IMR-90 (cell line): Measurements from ENCODE around the gene PRDM15. TPM values are rescaled to one million over a fixed set of nuclear protein-coding genes. Genes with fewer than 3 reads are reported as not detected.

ENCODE experiments used
- ATAC-seq: fragments of 200-7000 bp; cut with Tn5 transposase; 2 replicates; pipeline ENCODE4 v1.9.1; 2020; ENCODE audit warnings: low read depth, mild to moderate bottlenecking, moderate library complexity
- BruUV-seq: library from RNA; stranded (reverse); fragments of 400-500 nt; replicated peaks from 2 replicates; lab custom pipeline; 2021; lab: Mats Ljungman, UMichigan
- CTCF ChIA-PET: fragments of 300-600 bp; formaldehyde crosslinking; extraction: SDS; loops from one replicate; lab custom pipeline; 2021; ENCODE audit warnings: antibody characterized with exemption; lab: Yijun Ruan, JAX
- POLR2A ChIA-PET: fragments of 300-600 bp; sonication (Branson Sonifier 250); formaldehyde crosslinking; loops from one replicate; lab custom pipeline; 2022; ENCODE audit warnings: antibody characterized with exemption; ENCODE audit not compliant: unreplicated experiment; lab: Charles Lee
- DNase-seq: peaks from one replicate; pipeline ENCODE4 v3.0.0; 2013
- H2AFZ ChIP-seq: replicated peaks from 2 replicates; pipeline ENCODE3; 2013; ENCODE audit warnings: low read length, mild to moderate bottlenecking; ENCODE audit not compliant: poor library complexity
- H2AK5ac ChIP-seq: 2 replicates; pipeline ENCODE4 v1.6.1; 2013; ENCODE audit warnings: low read depth, low read length, inconsistent platforms
- H2AK9ac ChIP-seq: replicated peaks from 2 replicates; pipeline ENCODE3; 2013; ENCODE audit warnings: mild to moderate bottlenecking, low read depth, low read length, moderate library complexity; ENCODE audit not compliant: poor library complexity
- H2BK120ac ChIP-seq: 2 replicates; pipeline ENCODE4 v1.6.1; 2013; ENCODE audit warnings: low read depth, low read length, inconsistent platforms
- H2BK15ac ChIP-seq: 3 replicates; pipeline ENCODE4 v1.6.1; 2013; ENCODE audit warnings: low read depth, low read length, inconsistent platforms
- H2BK20ac ChIP-seq: 2 replicates; pipeline ENCODE4 v1.6.1; 2013; ENCODE audit warnings: low read depth, mild to moderate bottlenecking, inconsistent platforms, low read length, moderate library complexity
- H2BK5ac ChIP-seq: 2 replicates; pipeline ENCODE4 v1.6.1; 2013; ENCODE audit warnings: mild to moderate bottlenecking, low read depth, low read length, inconsistent platforms; ENCODE audit not compliant: poor library complexity, severe bottlenecking
- H3K14ac ChIP-seq: replicated peaks from 2 replicates; pipeline ENCODE4 v1.6.1; 2013; ENCODE audit warnings: low read depth, low read length, inconsistent platforms
- H3K18ac ChIP-seq: 2 replicates; pipeline ENCODE4 v1.6.1; 2013; ENCODE audit warnings: low read depth, low read length, control low read depth
- H3K23ac ChIP-seq: 2 replicates; pipeline ENCODE4 v1.6.1; 2013; ENCODE audit warnings: low read depth, low read length, inconsistent platforms
- H3K27ac ChIP-seq: 2 replicates; pipeline ENCODE4 v1.5.1; 2013; ENCODE audit warnings: mild to moderate bottlenecking, control low read depth, low read length; ENCODE audit not compliant: insufficient read depth
- H3K27me3 ChIP-seq: 2 replicates; pipeline ENCODE4 v1.6.1; 2013; ENCODE audit warnings: low read length; ENCODE audit not compliant: control insufficient read depth, insufficient read depth
- H3K36me3 ChIP-seq: 2 replicates; pipeline ENCODE4 v1.6.1; 2013; ENCODE audit warnings: low read length, mixed read lengths; ENCODE audit not compliant: control insufficient read depth, insufficient read depth
- H3K4ac ChIP-seq: 2 replicates; pipeline ENCODE4 v1.6.1; 2013; ENCODE audit warnings: low read depth, low read length, inconsistent platforms
- H3K4me1 ChIP-seq: 2 replicates; pipeline ENCODE4 v1.6.1; 2013; ENCODE audit warnings: low read length, mixed read lengths; ENCODE audit not compliant: control insufficient read depth, insufficient read depth
- H3K4me2 ChIP-seq: 2 replicates; pipeline ENCODE4 v1.6.1; 2013; ENCODE audit warnings: low read depth, mild to moderate bottlenecking, control low read depth, low read length, moderate library complexity
- H3K4me3 ChIP-seq: 2 replicates; pipeline ENCODE4 v1.5.1; 2013; ENCODE audit warnings: low read depth, mild to moderate bottlenecking, control low read depth, low read length, moderate library complexity; ENCODE audit not compliant: insufficient read depth
- H3K56ac ChIP-seq: 2 replicates; pipeline ENCODE4 v1.6.1; 2013; ENCODE audit warnings: low read length, inconsistent platforms; ENCODE audit not compliant: insufficient read depth; ENCODE audit errors: extremely low read depth
- H3K79me1 ChIP-seq, 2 experiments: 2 replicates each; pipeline ENCODE4 v1.6.1; 2013; ENCODE audit warnings: low read length in 2 of 2, inconsistent platforms in 1 of 2, low read depth in 1 of 2
- H3K9ac ChIP-seq: 2 replicates; pipeline ENCODE4 v1.6.1; 2013; ENCODE audit warnings: low read depth, low read length, control low read depth
- H3K9me1 ChIP-seq: 2 replicates; pipeline ENCODE4 v1.6.1; 2013; ENCODE audit warnings: low read length, inconsistent platforms; ENCODE audit not compliant: insufficient read depth
- H3K9me3 ChIP-seq: 2 replicates; pipeline ENCODE4 v1.6.1; 2013; ENCODE audit warnings: low read length; ENCODE audit not compliant: control insufficient read depth, insufficient read depth
- H4K20me1 ChIP-seq: 2 replicates; pipeline ENCODE4 v1.6.1; 2013; ENCODE audit warnings: low read length, inconsistent platforms; ENCODE audit not compliant: insufficient read depth
- H4K5ac ChIP-seq: 2 replicates; pipeline ENCODE4 v1.6.1; 2013; ENCODE audit warnings: mild to moderate bottlenecking, low read depth, low read length, control low read depth
- H4K8ac ChIP-seq, 2 experiments: 2 replicates each; pipeline ENCODE4 v1.6.1; 2013; ENCODE audit warnings: low read depth in 2 of 2, low read length in 2 of 2, control low read depth in 1 of 2, inconsistent platforms in 1 of 2
- H4K91ac ChIP-seq: 2 replicates; pipeline ENCODE4 v1.6.1; 2013; ENCODE audit warnings: low read depth, low read length, inconsistent platforms; ENCODE audit not compliant: insufficient read depth
- BHLHE40 ChIP-seq: fragments of 150-350 bp; IDR thresholded peaks from 2 replicates; pipeline ENCODE4 v1.6.1; 2016; ENCODE audit warnings: mild to moderate bottlenecking, low read depth, low read length
- CTCF ChIP-seq: conservative IDR thresholded peaks from 2 replicates; pipeline ENCODE4 v1.5.1; 2012; ENCODE audit warnings: mild to moderate bottlenecking, low read depth, low read length, improper control_type of control experiment
- RAD21 ChIP-seq: IDR thresholded peaks from 2 replicates; pipeline ENCODE4 v1.6.1; 2012; ENCODE audit warnings: low read length, improper control_type of control experiment
- RCOR1 ChIP-seq: IDR thresholded peaks from 2 replicates; pipeline ENCODE4 v1.6.1; 2012; ENCODE audit warnings: mild to moderate bottlenecking, low read length, improper control_type of control experiment; ENCODE audit not compliant: insufficient replicate concordance
- RFX5 ChIP-seq: IDR thresholded peaks from 2 replicates; pipeline ENCODE4 v1.8.0; 2012; ENCODE audit warnings: low read depth, mild to moderate bottlenecking, low read length, moderate library complexity
- SMC3 ChIP-seq: fragments of 150-350 bp; IDR thresholded peaks from 2 replicates; pipeline ENCODE4 v1.6.1; 2016; ENCODE audit warnings: low read depth, mild to moderate bottlenecking, antibody characterized with exemption, low read length, moderate library complexity
- WGBS, 2 experiments: methylation state at CpG; one replicate each; pipeline versions ENCODE4 v1.1.5 to v1.1.7; 2013; ENCODE audit warnings: missing lambda C conversion rate in 2 of 2; ENCODE audit not compliant: insufficient read length in 1 of 2; ENCODE audit errors: extremely low coverage in 2 of 2; 5-methylcytosine and 5-hydroxymethylcytosine counted together
- dilution Hi-C: fragments of 300-500 bp; cut with HindIII; formaldehyde crosslinking; loops from one replicate; pipeline ENCODE4 v1.14.3; 2018; ENCODE audit warnings: low sequenced_read_pairs; ENCODE audit not compliant: unreplicated experiment
- in situ Hi-C: fragments of 300-500 bp; cut with MboI; formaldehyde crosslinking; loops from 3 replicates; pipeline ENCODE4 v1.14.3; 2019; ENCODE audit warnings: low sequenced_read_pairs, inconsistent platforms, mixed read lengths
- intact Hi-C: fragments of 100-400 bp; cut with micrococcal nuclease; formaldehyde crosslinking; loops from 2 replicates; pipeline ENCODE4 v1.10.0; 2022
- polyA plus RNA-seq, 3 experiments: library from polyadenylated mRNA; depleted of rRNA; stranded (reverse); fragments of >200 nt; gene quantifications; 2 replicates each; pipeline ENCODE4 v1.2.3, GENCODE V29; 2012; ENCODE audit warnings: low replicate concordance in 1 of 3
- total RNA-seq: library from RNA; depleted of rRNA; stranded (reverse); fragments of >200 nt; gene quantifications from 2 replicates; pipeline ENCODE4 v1.2.3, GENCODE V29; 2012
- TF ChIP-seq, protein P1 (sequence below): fragments of 150-350 bp; IDR thresholded peaks from 2 replicates; pipeline ENCODE4 v1.6.1; 2017; ENCODE audit warnings: mild to moderate bottlenecking, antibody characterized with exemption, low read length, low read depth

The PRDM15 gene
- total and polyA plus RNA-seq, 2 of the 4 experiments (the other 2 are of a cell fraction): 7.3 to 8.8 TPM

DNA sequence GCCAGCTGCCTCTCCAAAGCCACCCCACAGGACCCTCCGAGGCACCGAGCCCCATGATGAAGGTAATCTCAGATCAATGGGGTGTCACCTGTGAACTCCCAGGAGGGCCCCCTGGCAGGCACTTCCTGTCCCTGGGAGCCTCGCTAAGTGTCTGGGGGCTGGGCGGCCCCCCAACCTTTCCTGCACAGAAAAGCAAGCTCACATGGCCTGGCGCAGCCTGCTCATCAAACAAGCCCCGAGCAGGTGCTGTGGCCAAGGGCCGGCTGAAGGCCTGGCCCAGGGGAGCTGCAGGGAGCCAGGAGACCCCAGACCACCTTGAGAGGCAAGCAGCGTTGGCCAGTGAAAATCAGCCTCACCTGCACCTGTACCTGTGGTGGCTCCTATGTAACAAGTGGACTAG, 115.1 kb downstream of the PRDM15 start:
- H3K79me1 ChIP-seq: no peaks in the 10 kb centered on the region
- 52% methylated on average over 3 of the region's 8 CpGs; no CpG with 5 or more reads in 1 of the 2 experiments for WGBS, 2 experiments
- TF ChIP-seq RAD21 (no peak), CTCF (no peak), BHLHE40 (no peak), SMC3 (no peak), RFX5 (no peak), RCOR1 (no peak)
- TF ChIP-seq, protein P1, sequence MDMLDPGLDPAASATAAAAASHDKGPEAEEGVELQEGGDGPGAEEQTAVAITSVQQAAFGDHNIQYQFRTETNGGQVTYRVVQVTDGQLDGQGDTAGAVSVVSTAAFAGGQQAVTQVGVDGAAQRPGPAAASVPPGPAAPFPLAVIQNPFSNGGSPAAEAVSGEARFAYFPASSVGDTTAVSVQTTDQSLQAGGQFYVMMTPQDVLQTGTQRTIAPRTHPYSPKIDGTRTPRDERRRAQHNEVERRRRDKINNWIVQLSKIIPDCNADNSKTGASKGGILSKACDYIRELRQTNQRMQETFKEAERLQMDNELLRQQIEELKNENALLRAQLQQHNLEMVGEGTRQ: no peak
- no peak overlapping the region for H2BK15ac ChIP-seq
- peaks cover 4% of the 10 kb centered on the region for H3K4me1 ChIP-seq
- dilution Hi-C loops: no loop called here
- no peak overlapping the region for H3K27ac ChIP-seq
- H2AK9ac ChIP-seq: no peak overlapping the region
- H3K56ac ChIP-seq: no peak overlapping the region
- no peak for DNase-seq
- H4K5ac ChIP-seq: no peak overlapping the region
- ATAC-seq: no peak
- no peak overlapping the region for H3K18ac ChIP-seq
- no peak overlapping the region for H3K4ac ChIP-seq
- intact Hi-C loops: no loop called here
- no peak overlapping the region for H2BK5ac ChIP-seq
- no peak overlapping the region for H4K8ac ChIP-seq
- ChIA-PET CTCF (no interaction called here), POLR2A (no interaction called here)
- no TSS peak for BruUV-seq
- H2BK20ac ChIP-seq: no peak overlapping the region
- no peaks in the 10 kb centered on the region for H3K36me3 ChIP-seq
- no peaks in the 10 kb centered on the region for H4K20me1 ChIP-seq
- no peak overlapping the region for H2BK120ac ChIP-seq
- no peak overlapping the region for H2AFZ ChIP-seq
- no peak overlapping the region for H3K4me2 ChIP-seq
- no peak overlapping the region for H3K23ac ChIP-seq
- H3K14ac ChIP-seq: no peak overlapping the region
- H2AK5ac ChIP-seq: no peak overlapping the region
- H3K9ac ChIP-seq: no peak overlapping the region
- in situ Hi-C loops: no loop called here
- peaks cover 88% of the 10 kb centered on the region for H3K27me3 ChIP-seq
- no peak overlapping the region for H4K91ac ChIP-seq
- H3K9me3 ChIP-seq: peaks cover 5% of the 10 kb centered on the region; the same call in 1 of the 2 replicates
- H3K4me3 ChIP-seq: no peak overlapping the region
- no peaks in the 10 kb centered on the region; the same call in 1 of the 2 replicates for H3K9me1 ChIP-seq
